Activated B cell treated with CpG ODN at 0.5 μM for 24 hours (primary cell): ENCODE data around the gene ACTN1. TPM values are rescaled to one million over a fixed set of nuclear protein-coding genes. Genes with fewer than 3 reads are reported as not detected.
A peak's percentile ranks its signal among the peaks of the same experiment; 100 is the strongest.

ENCODE experiments used
- ATAC-seq: fragments of 200-7000 bp; cut with Tn5 transposase; one replicate; pipeline ENCODE4 v1.10.0; 2021; ENCODE audit warnings: low read depth, mild to moderate bottlenecking, moderate library complexity
- CTCF ChIA-PET: fragments of 350-600 bp; sonication (Branson Sonifier 250); formaldehyde crosslinking; loops from one replicate; lab custom pipeline; 2021; ENCODE audit warnings: antibody characterized with exemption; lab: Charles Lee
- POLR2A ChIA-PET: fragments of 350-600 bp; sonication (Branson Sonifier 250); formaldehyde crosslinking; loops from one replicate; lab custom pipeline; 2021; ENCODE audit warnings: antibody characterized with exemption; lab: Charles Lee
- DNase-seq: peaks from one replicate; pipeline ENCODE4 v3.0.0; 2022
- H3K27ac Mint-ChIP-seq: one replicate; pipeline ENCODE4 v1.8.0; 2020; ENCODE audit warnings: mixed read lengths
- H3K27me3 Mint-ChIP-seq: one replicate; pipeline ENCODE4 v1.8.0; 2021; ENCODE audit warnings: mixed read lengths
- H3K36me3 Mint-ChIP-seq: one replicate; pipeline ENCODE4 v1.8.0; 2021; ENCODE audit warnings: low read depth, mixed read lengths
- H3K4me1 Mint-ChIP-seq: one replicate; pipeline ENCODE4 v1.8.0; 2021; ENCODE audit warnings: mixed read lengths
- H3K4me3 Mint-ChIP-seq: one replicate; pipeline ENCODE4 v1.8.0; 2020; ENCODE audit warnings: mild to moderate bottlenecking, mixed read lengths
- H3K9me3 Mint-ChIP-seq: one replicate; pipeline ENCODE4 v1.8.0; 2020; ENCODE audit warnings: mixed read lengths
- intact Hi-C: fragments of 100-400 bp; cut with micrococcal nuclease; formaldehyde crosslinking; loops from one replicate; pipeline ENCODE4 v1.15.1; 2024
- total RNA-seq: library from RNA; stranded (reverse); gene quantifications from 2 replicates; pipeline ENCODE4 v1.2.3, GENCODE V29; 2022
- TF ChIP-seq, protein P1 (sequence below): fragments of 200-600 bp; IDR thresholded peaks from one replicate; pipeline ENCODE4 v1.8.0; 2022; ENCODE audit warnings: antibody characterized with exemption, mild to moderate bottlenecking

ACTN1 gene
- total RNA-seq, 1 donor from 2014 or later, result 0.22 TPM

DNA sequence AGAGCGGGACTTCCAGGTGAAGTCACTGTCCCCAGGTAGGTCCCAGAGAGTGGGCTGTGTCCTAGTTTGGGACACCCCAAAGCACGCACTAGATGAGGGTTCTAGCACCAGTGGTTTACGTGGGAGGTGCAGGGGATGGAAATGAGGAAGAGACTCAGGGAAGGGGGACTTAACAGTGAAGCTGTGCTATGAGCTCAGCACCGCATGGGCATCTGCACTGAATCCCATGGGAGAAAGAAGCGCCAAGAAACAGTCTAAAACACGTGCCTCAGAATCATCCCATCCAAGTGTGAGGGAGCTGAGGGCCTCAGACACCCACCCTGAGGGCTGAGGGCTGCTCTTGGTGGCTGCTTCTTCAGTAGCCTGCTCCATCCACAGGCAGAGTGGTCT, 114.7 kb downstream of the ACTN1 start:
- ChIA-PET CTCF (interaction anchor here (0.7 kb wide), 1 partner anchor 243 kb away, joined by 3 read pairs; no protein-coding TSS in a partner anchor), POLR2A (no interaction called here)
- H3K9me3 Mint-ChIP-seq, result no peaks in the 10 kb centered on the region
- H3K4me1 Mint-ChIP-seq, result peaks cover 3% of the 10 kb centered on the region
- intact Hi-C loops, result loop anchor here (5.0 kb wide), 1 partner anchor 228 kb away; no protein-coding TSS in a partner anchor
- no peak overlapping the region for H3K27ac Mint-ChIP-seq
- H3K36me3 Mint-ChIP-seq, result no peaks in the 10 kb centered on the region
- DNase-seq (no peak), ATAC-seq (no peak)
- peaks cover 2% of the 10 kb centered on the region for H3K27me3 Mint-ChIP-seq
- TF ChIP-seq, protein P1, sequence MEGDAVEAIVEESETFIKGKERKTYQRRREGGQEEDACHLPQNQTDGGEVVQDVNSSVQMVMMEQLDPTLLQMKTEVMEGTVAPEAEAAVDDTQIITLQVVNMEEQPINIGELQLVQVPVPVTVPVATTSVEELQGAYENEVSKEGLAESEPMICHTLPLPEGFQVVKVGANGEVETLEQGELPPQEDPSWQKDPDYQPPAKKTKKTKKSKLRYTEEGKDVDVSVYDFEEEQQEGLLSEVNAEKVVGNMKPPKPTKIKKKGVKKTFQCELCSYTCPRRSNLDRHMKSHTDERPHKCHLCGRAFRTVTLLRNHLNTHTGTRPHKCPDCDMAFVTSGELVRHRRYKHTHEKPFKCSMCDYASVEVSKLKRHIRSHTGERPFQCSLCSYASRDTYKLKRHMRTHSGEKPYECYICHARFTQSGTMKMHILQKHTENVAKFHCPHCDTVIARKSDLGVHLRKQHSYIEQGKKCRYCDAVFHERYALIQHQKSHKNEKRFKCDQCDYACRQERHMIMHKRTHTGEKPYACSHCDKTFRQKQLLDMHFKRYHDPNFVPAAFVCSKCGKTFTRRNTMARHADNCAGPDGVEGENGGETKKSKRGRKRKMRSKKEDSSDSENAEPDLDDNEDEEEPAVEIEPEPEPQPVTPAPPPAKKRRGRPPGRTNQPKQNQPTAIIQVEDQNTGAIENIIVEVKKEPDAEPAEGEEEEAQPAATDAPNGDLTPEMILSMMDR, result no peak
- no peak overlapping the region for H3K4me3 Mint-ChIP-seq

DNA sequence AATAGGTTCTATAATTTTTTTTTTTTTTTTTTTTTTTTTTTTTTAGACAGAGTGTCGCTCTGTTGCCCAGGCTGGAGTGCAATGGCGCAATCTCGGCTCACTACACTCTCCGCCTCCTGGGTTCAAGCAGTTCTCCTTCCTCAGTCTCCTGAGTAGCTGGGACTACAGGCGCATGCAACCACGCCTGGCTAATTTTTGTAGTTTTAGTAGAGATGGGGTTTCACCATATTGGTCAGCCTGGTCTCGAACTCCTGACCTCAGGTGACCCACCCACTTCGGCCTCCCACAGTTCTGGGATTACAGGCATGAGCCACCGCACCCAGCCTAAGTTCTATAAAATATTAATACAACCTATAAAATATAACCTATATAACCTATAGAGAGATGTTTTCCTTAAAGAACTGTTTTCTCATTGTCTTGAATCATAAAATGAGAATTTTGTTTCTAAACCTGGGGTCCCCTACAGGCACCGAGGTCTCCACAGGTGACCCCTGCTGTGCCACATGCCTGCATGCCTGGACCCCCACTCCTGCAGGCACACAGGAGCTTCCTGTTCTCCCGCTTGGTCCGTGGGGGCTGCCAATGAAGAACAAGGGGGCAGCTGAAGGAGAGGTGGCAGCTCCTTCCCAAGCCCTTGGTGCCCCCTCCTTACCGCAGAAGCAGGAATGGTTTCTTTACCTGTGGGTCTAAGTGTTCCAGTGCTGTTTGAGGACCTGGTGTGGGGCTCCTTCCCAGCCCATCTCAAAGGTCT, 115.3 kb downstream of the ACTN1 start:
- H3K9me3 Mint-ChIP-seq, result no peaks in the 10 kb centered on the region
- TF ChIP-seq, protein P1, result no peak
- ATAC-seq (no peak), DNase-seq (no peak)
- CTCF ChIA-PET, result interaction anchor here (1.0 to 2.3 kb wide), 4 partner anchors 19 to 243 kb away, joined by 3 to 8 read pairs (median 7); no protein-coding TSS in a partner anchor
- H3K4me3 Mint-ChIP-seq, result no peak overlapping the region
- peaks cover 3% of the 10 kb centered on the region for H3K4me1 Mint-ChIP-seq
- H3K27me3 Mint-ChIP-seq, result peaks cover 2% of the 10 kb centered on the region
- H3K36me3 Mint-ChIP-seq, result no peaks in the 10 kb centered on the region
- POLR2A ChIA-PET, result no interaction called here
- H3K27ac Mint-ChIP-seq, result no peak overlapping the region
- intact Hi-C loops, result loop anchor here (1.0 to 5.0 kb wide), 2 partner anchors 229 to 244 kb away; no protein-coding TSS in a partner anchor

DNA sequence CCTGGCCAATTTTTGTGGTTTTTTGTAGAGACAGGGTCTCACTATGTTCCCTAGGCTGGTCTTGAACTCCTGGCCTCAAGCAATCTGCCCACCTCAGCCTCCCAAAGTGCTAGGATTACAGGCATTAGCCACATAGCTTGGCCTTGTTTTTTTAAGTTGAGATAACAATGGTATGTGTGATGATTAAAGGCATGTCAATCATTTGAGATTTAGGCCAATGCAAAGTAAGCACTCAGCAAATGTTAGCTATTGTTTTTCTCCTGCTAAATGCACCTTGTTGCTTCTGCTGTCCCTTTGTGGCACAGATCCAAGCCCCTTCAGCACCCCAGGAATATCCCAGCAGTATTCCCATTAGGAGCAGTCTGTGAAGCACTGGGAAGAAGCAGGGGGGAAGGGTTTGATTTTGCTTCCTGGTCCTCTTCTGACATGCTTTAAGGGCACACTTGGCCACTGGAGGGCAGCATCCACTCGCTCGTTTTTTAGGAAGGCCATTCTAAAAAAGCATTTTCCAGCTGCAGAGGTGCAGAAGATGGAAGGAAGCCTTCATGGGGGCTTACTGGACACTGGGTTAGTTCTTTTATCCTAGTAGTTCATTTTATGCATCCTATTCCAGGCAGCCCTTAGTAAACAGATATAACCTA, 116.0 kb downstream of the ACTN1 start:
- no peaks in the 10 kb centered on the region for H3K9me3 Mint-ChIP-seq
- peaks cover 3% of the 10 kb centered on the region for H3K4me1 Mint-ChIP-seq
- no peaks in the 10 kb centered on the region for H3K36me3 Mint-ChIP-seq
- H3K27ac Mint-ChIP-seq, result no peak overlapping the region
- H3K27me3 Mint-ChIP-seq, result no peaks in the 10 kb centered on the region
- intact Hi-C loops, result loop anchor here (1.0 to 5.0 kb wide), 2 partner anchors 229 to 244 kb away; no protein-coding TSS in a partner anchor
- ATAC-seq (no peak), DNase-seq (peak; percentile 26)
- ChIA-PET POLR2A (no interaction called here), CTCF (interaction anchor here (1.0 to 2.3 kb wide), 6 partner anchors 8 to 929 kb away, joined by 3 to 8 read pairs (median 6); no protein-coding TSS in a partner anchor)
- TF ChIP-seq, protein P1, result peak; percentile 17
- H3K4me3 Mint-ChIP-seq, result no peak overlapping the region

DNA sequence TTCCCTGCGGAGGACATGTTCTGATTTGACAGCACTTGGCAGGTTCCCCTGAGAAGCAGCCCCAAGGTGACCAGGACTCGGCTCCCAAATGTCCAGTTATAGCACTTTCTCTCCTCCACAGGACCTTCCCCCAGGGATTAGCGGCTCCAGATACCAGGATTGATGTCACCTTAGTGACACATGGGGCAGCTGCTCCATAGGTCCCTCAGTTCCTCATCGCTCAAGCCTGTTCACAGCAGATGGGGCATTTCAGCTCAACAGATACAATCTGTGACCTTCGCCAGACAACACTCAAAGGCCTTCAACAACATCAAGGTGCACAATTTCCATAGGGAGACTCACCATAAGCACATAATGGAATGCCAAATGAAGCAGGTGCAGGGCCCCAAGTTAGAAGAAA, 118.3 kb downstream of the ACTN1 start:
- H3K4me3 Mint-ChIP-seq, result no peak overlapping the region
- no peak overlapping the region for H3K27ac Mint-ChIP-seq
- intact Hi-C loops, result loop anchor here (5.0 kb wide), 1 partner anchor 232 kb away; no protein-coding TSS in a partner anchor
- TF ChIP-seq, protein P1, result no peak
- no peak for DNase-seq
- no peaks in the 10 kb centered on the region for H3K9me3 Mint-ChIP-seq
- peaks cover 3% of the 10 kb centered on the region for H3K4me1 Mint-ChIP-seq
- POLR2A ChIA-PET, result interaction anchor here (0.6 kb wide), 1 partner anchor 233 kb away, joined by 6 read pairs; no protein-coding TSS in a partner anchor
- H3K36me3 Mint-ChIP-seq, result no peaks in the 10 kb centered on the region
- H3K27me3 Mint-ChIP-seq, result no peaks in the 10 kb centered on the region
- no peak for ATAC-seq
- CTCF ChIA-PET, result no interaction called here

DNA sequence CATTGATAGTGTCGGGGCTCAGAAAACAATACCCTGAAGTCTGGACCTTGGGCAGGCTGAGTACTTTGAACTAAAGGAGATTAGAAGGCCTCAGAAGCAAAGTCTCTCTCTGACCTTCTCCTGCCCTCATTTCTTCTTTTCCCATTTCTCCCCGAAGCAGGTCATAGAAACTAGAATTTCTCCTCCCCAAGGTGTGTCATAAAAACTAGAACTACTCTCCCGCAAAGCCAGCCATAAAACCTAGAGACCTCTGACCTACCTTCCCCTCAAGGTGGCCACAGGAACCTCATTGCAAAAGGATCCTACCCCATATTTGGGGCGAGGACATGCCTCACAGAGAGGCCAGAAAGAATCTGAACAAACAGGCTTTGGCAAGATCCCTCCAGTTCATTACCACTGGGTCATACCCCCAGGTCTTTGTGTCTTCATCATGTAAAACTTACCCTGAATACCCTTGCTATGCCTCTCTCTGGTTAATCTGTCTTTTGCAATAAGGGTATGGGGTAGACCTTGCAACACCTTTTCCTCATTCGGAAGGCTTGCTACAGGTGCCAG, 121.5 kb downstream of the ACTN1 start:
- Mint-ChIP-seq H3K36me3 (no peaks in the 10 kb centered on the region), H3K27me3 (no peaks in the 10 kb centered on the region), H3K4me1 (no peaks in the 10 kb centered on the region), H3K9me3 (no peaks in the 10 kb centered on the region), H3K27ac (no peak overlapping the region), H3K4me3 (no peak overlapping the region)
- TF ChIP-seq, protein P1, result no peak
- intact Hi-C loops, result no loop called here
- ATAC-seq (no peak), DNase-seq (no peak)
- POLR2A ChIA-PET, result no interaction called here
- CTCF ChIA-PET, result no interaction called here
